GM21423 (cell line): ENCODE measurements around the gene AIF1.

Source experiments
- ATAC-seq: cut with Tn5 transposase; IDR thresholded peaks from one replicate; pipeline ENCODE4 v1.9.1; 2021; ENCODE audit warnings: mild to moderate bottlenecking, moderate library complexity; ENCODE audit not compliant: unreplicated experiment

AIF1 gene

GRCh38 chr6:31663126-31663960 is 48.3 kb downstream of the AIF1 start:
- no peak for ATAC-seq

- no peak for ATAC-seq
These were observed 49.1 kb downstream of the AIF1 start for GRCh38 chr6:31663961-31664789.

GRCh38 chr6:31664790-31665500 is 49.9 kb downstream of the AIF1 start, which contains the start of gene GPANK1:
Gene GPANK1, minus strand, starts transcription at chr6:31664997. Its CDS starts 519 bp downstream, at chr6:31664478.
- peak; percentile 32 for ATAC-seq

- peak; percentile 73 for ATAC-seq
These were observed 50.7 kb downstream of the AIF1 start, which contains the start of gene CSNK2B for GRCh38 chr6:31665501-31666336. Gene CSNK2B, plus strand, starts transcription at chr6:31666080. Its CDS starts 752 bp downstream, at chr6:31666832.

- ATAC-seq, result no peak
These were observed 51.4 kb downstream of the AIF1 start for GRCh38 chr6:31666337-31666965.
